Activated CD8-positive, alpha-beta memory T cell treated with anti-CD3 and anti-CD28 coated beads for 48 hours (primary cell): ENCODE results near the gene RHOXF2.

Experiments
- DNase-seq, 3 experiments: peaks; one replicate each; pipeline ENCODE4 v3.0.0-alpha.2; 2020; ENCODE audit warnings: low read depth in 2 of 3, low spot score in 2 of 3

Gene RHOXF2

DNA sequence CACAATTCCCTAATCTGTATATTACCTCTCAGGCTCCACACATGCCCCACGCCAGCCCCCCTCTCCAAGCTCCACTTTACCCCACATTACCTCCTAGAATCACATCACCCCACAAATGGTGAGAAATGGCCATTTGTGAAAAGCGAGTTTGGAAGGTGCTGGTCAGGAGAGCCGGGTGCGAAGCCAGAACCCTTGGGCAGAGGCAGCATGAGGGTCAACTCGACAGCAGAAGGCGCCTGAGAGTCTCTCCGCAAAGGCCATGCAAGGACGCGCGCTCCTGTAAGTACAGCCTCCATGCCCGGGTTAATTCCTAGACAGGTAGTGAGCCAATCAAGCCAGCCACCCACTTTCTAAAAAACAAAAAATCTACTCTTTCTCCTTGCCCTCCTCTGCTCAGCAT, 42.4 kb downstream of the RHOXF2 start:
- DNase-seq, result no peak

DNA sequence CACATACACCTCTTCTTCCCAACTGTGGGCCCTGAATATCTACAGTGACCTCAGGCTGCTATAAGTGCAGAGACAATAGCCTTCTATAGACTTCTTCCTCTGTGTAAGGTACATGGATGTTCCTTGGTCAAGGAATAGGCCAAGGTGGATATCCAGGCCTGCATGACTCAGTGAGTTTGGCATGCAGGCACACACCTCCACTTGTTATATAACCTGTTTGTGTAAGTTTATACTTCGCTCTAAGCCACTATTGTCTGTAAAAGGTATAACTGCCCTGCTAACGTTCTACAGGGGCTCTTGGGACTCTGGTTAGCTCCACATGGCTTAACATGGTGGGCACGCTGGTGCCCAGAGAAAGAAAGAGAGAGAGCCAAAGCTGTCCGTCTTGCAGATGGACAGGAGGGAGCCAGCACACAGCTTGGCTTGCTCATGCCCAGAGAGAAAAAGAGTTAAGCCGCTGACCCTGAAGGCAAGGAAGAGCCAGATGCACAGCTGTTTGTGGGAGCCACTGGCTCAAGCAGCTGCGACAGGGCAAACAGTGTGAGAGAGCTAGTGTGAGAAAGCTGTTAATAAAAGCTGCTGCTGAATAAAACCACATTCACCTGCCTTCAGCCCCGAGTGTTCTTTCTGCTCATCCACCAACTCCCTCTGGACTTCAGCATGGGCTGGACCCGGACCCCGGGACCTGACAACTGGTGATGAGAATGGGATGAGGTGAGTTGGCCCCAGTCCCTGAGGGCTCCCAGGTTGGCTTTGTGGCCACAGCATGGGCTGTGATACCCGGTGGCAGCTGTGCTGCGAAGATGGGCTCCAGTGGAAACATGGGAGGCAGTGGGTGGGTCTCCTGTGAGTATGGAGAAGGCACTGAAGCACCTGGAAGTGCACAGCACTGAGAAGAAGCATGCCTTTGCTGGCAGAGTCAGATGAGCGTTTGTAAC, 47.7 kb downstream of the RHOXF2 start:
- DNase-seq, result no peak

DNA sequence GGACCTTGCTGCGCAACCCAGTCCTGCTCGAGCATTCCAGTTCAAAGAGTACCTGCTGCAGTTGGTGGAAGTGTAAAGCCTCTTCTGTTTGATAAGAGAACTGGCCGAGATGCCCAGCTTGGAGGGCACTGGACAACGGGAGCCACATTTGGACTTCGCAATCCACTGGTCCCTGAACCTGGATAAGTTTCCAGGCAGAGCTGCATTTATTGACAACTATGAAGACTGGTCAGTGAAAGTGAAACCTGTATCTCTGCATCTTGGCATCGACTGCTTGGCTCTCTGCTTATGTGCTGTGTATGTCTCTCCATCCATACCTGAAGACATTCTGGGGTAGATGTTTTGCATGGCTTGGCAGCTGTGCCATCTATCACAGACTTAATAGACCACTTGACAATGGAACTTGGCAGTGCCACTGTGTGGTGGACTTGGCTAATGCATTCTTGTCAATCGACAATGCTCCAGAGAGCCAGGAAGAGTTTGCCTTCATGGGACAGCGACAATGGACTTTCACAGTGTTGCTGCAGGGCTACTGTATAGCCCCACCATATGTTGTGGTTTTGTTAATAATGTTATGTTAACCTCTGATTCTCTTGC, 48.7 kb downstream of the RHOXF2 start:
- DNase-seq, result no peak

DNA sequence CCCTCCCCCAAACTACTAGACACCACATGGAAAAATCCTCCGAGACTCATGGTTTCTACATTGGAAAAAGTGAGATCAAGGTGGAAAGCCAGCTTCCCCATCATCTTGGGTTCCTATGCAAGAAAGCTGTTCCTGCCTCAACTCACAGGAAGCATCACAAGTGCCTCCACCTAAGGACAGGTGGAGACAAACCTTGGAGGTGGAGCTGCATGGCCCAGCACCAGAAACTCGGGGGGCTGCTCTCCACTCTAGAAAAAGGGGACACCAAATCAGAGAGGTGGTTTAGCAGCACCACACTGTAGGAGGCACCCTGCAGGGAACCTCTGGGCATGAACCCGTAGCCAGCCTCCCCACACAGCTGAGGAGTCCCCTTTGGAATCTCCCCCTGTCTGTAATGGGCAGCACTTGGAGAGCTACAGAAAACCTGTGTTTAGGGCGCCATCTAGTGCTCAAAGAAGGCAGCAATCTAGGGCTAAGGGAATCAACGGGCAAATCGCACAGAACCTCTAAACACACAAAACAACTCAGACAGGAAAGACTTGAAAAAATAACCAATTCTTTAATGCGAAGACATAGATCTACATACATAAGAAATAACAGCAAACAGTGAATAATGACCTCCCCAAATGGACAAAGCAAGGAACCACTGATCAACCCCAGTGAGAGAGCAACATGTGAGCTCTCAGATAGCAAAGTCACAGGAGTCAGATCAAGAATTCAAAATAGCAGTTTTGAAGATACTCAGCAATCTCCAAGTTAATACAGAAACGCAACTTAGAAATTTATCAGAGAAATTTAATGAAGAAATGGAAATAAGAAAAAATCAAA, 55.2 kb downstream of the RHOXF2 start:
- DNase-seq, result peak in 2 of 3 experiments; percentile 8 to 29
